Small intestine (tissue), 7 donors: Measurements from ENCODE around the gene BCAR3. TPM values are rescaled to one million over a fixed set of nuclear protein-coding genes. Genes with fewer than 3 reads are reported as not detected.

Experiments used
- DNase-seq, 2 donors: peaks; one replicate each; pipeline versions ENCODE4 v3.0.0 to v3.0.0-alpha.2; 2013
- FAIRE-seq: peaks from 2 replicates; lab custom pipeline; 2012; peaks lifted over from hg19 to GRCh38; lab: Jason Lieb, UNC
- H3K27ac ChIP-seq, 3 donors: one replicate each; pipeline ENCODE4 v1.5.1; 2013; ENCODE audit warnings: low read length in 2 of 3, mild to moderate bottlenecking in 2 of 3, control low read depth in 1 of 3, inconsistent platforms in 1 of 3, low read depth in 1 of 3, moderate library complexity in 1 of 3
- H3K27me3 ChIP-seq, 3 donors: one replicate each; pipeline ENCODE4 v1.6.1; 2013; ENCODE audit warnings: low read length in 3 of 3, inconsistent platforms in 1 of 3; ENCODE audit not compliant: control insufficient read depth in 3 of 3, insufficient read depth in 3 of 3
- H3K36me3 ChIP-seq, 3 donors: one replicate each; pipeline ENCODE4 v1.6.1; 2013; ENCODE audit warnings: low read length in 3 of 3, inconsistent platforms in 1 of 3, low read depth in 1 of 3, mild to moderate bottlenecking in 1 of 3, moderate library complexity in 1 of 3; ENCODE audit not compliant: control insufficient read depth in 3 of 3, insufficient read depth in 2 of 3
- H3K4me1 ChIP-seq, 3 donors: one replicate each; pipeline ENCODE4 v1.6.1; 2013; ENCODE audit warnings: low read length in 2 of 3, inconsistent platforms in 1 of 3, low read depth in 1 of 3, mild to moderate bottlenecking in 1 of 3, moderate library complexity in 1 of 3; ENCODE audit not compliant: control insufficient read depth in 3 of 3, insufficient read depth in 2 of 3
- H3K4me3 ChIP-seq, 3 donors: one replicate each; pipeline ENCODE4 v1.5.1; 2013; ENCODE audit warnings: low read length in 3 of 3, control low read depth in 1 of 3, inconsistent platforms in 1 of 3, low read depth in 1 of 3, mild to moderate bottlenecking in 1 of 3, moderate library complexity in 1 of 3
- H3K9me3 ChIP-seq, 2 donors: one replicate each; pipeline ENCODE4 v1.6.1; 2013; ENCODE audit warnings: low read depth in 1 of 2, low read length in 1 of 2; ENCODE audit not compliant: control insufficient read depth in 2 of 2, insufficient read depth in 1 of 2
- WGBS, 3 donors: extraction: QIAGEN DNeasy Blood & Tissue Kit; methylation state at CpG; one replicate each; pipeline ENCODE4 v1.1.7; 2013; 5-methylcytosine and 5-hydroxymethylcytosine counted together
- polyA plus RNA-seq, 4 donors: library from polyadenylated mRNA; stranded (reverse) in 3 of 4; unstranded in 1 of 4; fragments of 200-250 nt in 3 of 4; fragments of 120-200 nt in 1 of 4; gene quantifications; one replicate each; pipeline versions ENCODE4 v1.2.1 to v1.2.3, GENCODE V29; 2013
- donor health status: healthy with polysubstance abuse.
- donor health status: control.
- donor health status: control.
- donor health status: Bipolar disorder and iron deficiency.
- donor health status: healthy.

The BCAR3 gene
- polyA plus RNA-seq, 4 donors: 15.9 to 26.2 (median 20.1) TPM

GRCh38 chr1:93620841-93621210, 60.8 kb downstream of the BCAR3 start:
- DNase-seq (peak in 1 of 2 donors; percentile 78), FAIRE-seq (no peak)
- Histone ChIP-seq H3K4me1 (peaks cover 16 to 42% (median 27%) of the 10 kb centered on the region in 3 donors), H3K27ac (no peak overlapping the region), H3K9me3 (no peaks in the 10 kb centered on the region), H3K4me3 (no peak overlapping the region), H3K27me3 (no peaks in the 10 kb centered on the region), H3K36me3 (no peaks in the 10 kb centered on the region)
- WGBS, 3 donors: 41 to 81% (median 58%) methylated on average over 4 of the region's 4 CpGs

DNA sequence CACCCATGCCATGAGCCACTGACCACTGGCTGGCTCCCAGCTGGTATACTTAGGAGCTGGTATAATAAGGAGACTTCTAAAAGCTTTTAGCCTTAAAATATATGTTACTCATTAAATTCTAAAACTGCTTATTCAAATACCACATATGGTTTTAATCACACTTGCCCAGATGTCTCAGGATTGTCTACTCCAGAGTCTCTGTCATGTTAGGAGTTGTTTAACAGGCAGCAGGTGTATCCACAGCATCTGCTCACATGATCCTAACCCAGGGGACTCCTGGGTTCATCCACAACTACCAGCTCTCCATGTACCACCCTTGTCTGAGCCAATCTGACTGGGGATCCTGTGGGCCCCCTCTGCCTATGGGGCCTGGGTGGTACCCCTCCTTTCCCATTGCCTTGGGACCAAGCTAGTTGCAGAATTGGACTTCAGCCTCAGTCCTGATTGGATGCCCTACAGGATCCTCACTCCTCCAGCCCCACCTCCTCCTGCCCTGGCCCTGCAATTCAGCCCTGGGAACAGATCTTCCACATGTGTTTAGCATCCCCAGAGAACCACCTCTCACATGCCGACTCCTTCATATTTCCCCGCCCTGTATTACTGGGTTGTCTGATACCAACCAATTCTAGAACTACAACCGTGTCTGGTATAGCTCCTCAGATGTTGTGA, 61.3 kb downstream of the BCAR3 start:
- 51 to 80% (median 56%) methylated on average over 3 of the region's 3 CpGs for WGBS, 3 donors
- H3K36me3 ChIP-seq: peaks cover 0 to 2% (median 0%) of the 10 kb centered on the region in 3 donors
- DNase-seq (peak; percentile 40 to 49), FAIRE-seq (no peak)
- peaks cover 12 to 47% (median 32%) of the 10 kb centered on the region in 3 donors for H3K4me1 ChIP-seq
- H3K27ac ChIP-seq: peak overlapping the region in 1 of 3 donors; percentile 1
- H3K9me3 ChIP-seq: no peaks in the 10 kb centered on the region
- no peaks in the 10 kb centered on the region for H3K27me3 ChIP-seq
- no peak overlapping the region for H3K4me3 ChIP-seq

GRCh38 chr1:93619507-93620171, 62.0 kb downstream of the BCAR3 start:
- Histone ChIP-seq H3K9me3 (no peaks in the 10 kb centered on the region), H3K27me3 (no peaks in the 10 kb centered on the region), H3K36me3 (peaks cover 0 to 5% (median 0%) of the 10 kb centered on the region in 3 donors), H3K27ac (peak overlapping the region; percentile 1 to 3 (median 2)), H3K4me3 (no peak overlapping the region), H3K4me1 (peaks cover 12 to 52% (median 34%) of the 10 kb centered on the region in 3 donors)
- no peak for FAIRE-seq
- no peak for DNase-seq
- WGBS, 3 donors: 77 to 84% (median 79%) methylated on average over 11 of the region's 11 CpGs

GRCh38 chr1:93617670-93618499, 63.8 kb downstream of the BCAR3 start:
- no peak overlapping the region for H3K4me3 ChIP-seq
- WGBS, 3 donors: 12 to 66% (median 46%) methylated on average over 10 of the region's 10 CpGs
- peak overlapping the region; percentile 75 to 92 (median 89) for H3K27ac ChIP-seq
- no peaks in the 10 kb centered on the region for H3K9me3 ChIP-seq
- H3K4me1 ChIP-seq: peaks cover 12 to 61% (median 34%) of the 10 kb centered on the region in 3 donors
- DNase-seq: peak; percentile 94 to 97
- H3K27me3 ChIP-seq: no peaks in the 10 kb centered on the region
- FAIRE-seq: no peak
- H3K36me3 ChIP-seq: peaks cover 0 to 5% (median 0%) of the 10 kb centered on the region in 3 donors

- H3K4me1 ChIP-seq: peaks cover 12 to 57% (median 29%) of the 10 kb centered on the region in 3 donors
- no peaks in the 10 kb centered on the region for H3K27me3 ChIP-seq
- H3K27ac ChIP-seq: peak overlapping the region; percentile 75 to 92 (median 89)
- 20 to 62% (median 55%) methylated on average over 6 of the region's 6 CpGs for WGBS, 3 donors
- DNase-seq: peak; percentile 34 to 41
- H3K4me3 ChIP-seq: no peak overlapping the region
- H3K36me3 ChIP-seq: peaks cover 0 to 5% (median 0%) of the 10 kb centered on the region in 3 donors
- H3K9me3 ChIP-seq: no peaks in the 10 kb centered on the region
- FAIRE-seq: no peak
Observed at GRCh38 chr1:93616996-93617669, 64.5 kb downstream of the BCAR3 start.

- Histone ChIP-seq H3K9me3 (no peaks in the 10 kb centered on the region), H3K4me1 (peaks cover 12 to 55% (median 28%) of the 10 kb centered on the region in 3 donors), H3K4me3 (no peak overlapping the region), H3K36me3 (peaks cover 0 to 5% (median 0%) of the 10 kb centered on the region in 3 donors), H3K27ac (peak overlapping the region; percentile 75 to 92 (median 89)), H3K27me3 (no peaks in the 10 kb centered on the region)
- no peak for FAIRE-seq
- DNase-seq: peak in 1 of 2 donors; percentile 65
- 40 to 55% (median 52%) methylated on average over 8 of the region's 8 CpGs for WGBS, 3 donors
Observed at GRCh38 chr1:93616221-93616995, 65.2 kb downstream of the BCAR3 start.

GRCh38 chr1:93615582-93616150, 66.0 kb downstream of the BCAR3 start:
- Histone ChIP-seq H3K9me3 (no peaks in the 10 kb centered on the region), H3K36me3 (peaks cover 0 to 5% (median 0%) of the 10 kb centered on the region in 3 donors), H3K27ac (peak overlapping the region in 2 of 3 donors; percentile 27 to 37), H3K4me1 (peaks cover 12 to 57% (median 24%) of the 10 kb centered on the region in 3 donors), H3K4me3 (no peak overlapping the region), H3K27me3 (no peaks in the 10 kb centered on the region)
- WGBS, 3 donors: 32 to 57% (median 34%) methylated on average over 10 of the region's 10 CpGs
- FAIRE-seq: no peak
- DNase-seq: peak in 1 of 2 donors; percentile 66
